GM23338 (cell line): ENCODE results near the gene CRMP1. TPM values are rescaled to one million over a fixed set of nuclear protein-coding genes. Genes with fewer than 3 reads are reported as not detected.

Experiments used
- ATAC-seq: fragments of 200-7000 bp; cut with Tn5 transposase; 3 replicates; pipeline ENCODE4 v1.9.1; 2020
- DNase-seq: peaks from one replicate; pipeline ENCODE4 v3.0.0-alpha.2; 2015; ENCODE audit warnings: low spot score
- H2AFZ ChIP-seq: fragments of 200-600 bp; sonication (generic); 2 replicates; pipeline ENCODE4 v1.8.0; 2016; ENCODE audit warnings: antibody characterized with exemption, mild to moderate bottlenecking, moderate library complexity
- H3F3A ChIP-seq: fragments of 200-600 bp; sonication (generic); replicated peaks from 2 replicates; pipeline ENCODE4 v1.8.0; 2017; ENCODE audit warnings: antibody characterized with exemption, mixed run types, low read depth
- H3K27ac ChIP-seq: fragments of 200-600 bp; sonication (generic); 2 replicates; pipeline ENCODE4 v1.6.1; 2016; ENCODE audit warnings: low read depth
- H3K27me3 ChIP-seq: fragments of 200-600 bp; sonication (generic); 2 replicates; pipeline ENCODE4 v1.8.0; 2016; ENCODE audit warnings: mild to moderate bottlenecking, mixed run types, moderate library complexity; ENCODE audit not compliant: insufficient read depth
- H3K36me3 ChIP-seq: fragments of 200-600 bp; sonication (generic); 2 replicates; pipeline ENCODE4 v1.8.0; 2016; ENCODE audit warnings: mild to moderate bottlenecking; ENCODE audit not compliant: insufficient read depth
- H3K4me1 ChIP-seq: fragments of 200-600 bp; sonication (generic); 2 replicates; pipeline ENCODE4 v1.8.0; 2016; ENCODE audit warnings: mild to moderate bottlenecking, moderate library complexity; ENCODE audit not compliant: insufficient read depth
- H3K4me2 ChIP-seq: fragments of 200-600 bp; sonication (generic); 2 replicates; pipeline ENCODE4 v1.7.1; 2017; ENCODE audit warnings: mixed run types
- H3K4me3 ChIP-seq: fragments of 200-600 bp; sonication (generic); 2 replicates; pipeline ENCODE4 v1.6.1; 2016; ENCODE audit warnings: mixed run types
- H3K79me2 ChIP-seq: fragments of 200-600 bp; sonication (generic); replicated peaks from 2 replicates; pipeline ENCODE4 v1.8.0; 2017; ENCODE audit warnings: mild to moderate bottlenecking; ENCODE audit not compliant: insufficient read depth
- H3K9me2 ChIP-seq: fragments of 200-600 bp; sonication (generic); 2 replicates; pipeline ENCODE4 v1.8.0; 2017; ENCODE audit not compliant: insufficient read depth
- H4K20me1 ChIP-seq: fragments of 200-600 bp; sonication (generic); replicated peaks from 2 replicates; pipeline ENCODE4 v1.8.0; 2017; ENCODE audit warnings: mild to moderate bottlenecking; ENCODE audit not compliant: insufficient read depth
- H3K27ac Mint-ChIP-seq: 2 replicates; pipeline ENCODE4 v1.8.0; 2020; ENCODE audit warnings: inconsistent platforms, mild to moderate bottlenecking, moderate library complexity, mixed read lengths
- H3K27me3 Mint-ChIP-seq: 3 replicates; pipeline ENCODE4 v1.8.0; 2022; ENCODE audit warnings: low read depth, mild to moderate bottlenecking, moderate library complexity, mixed read lengths, inconsistent platforms; ENCODE audit not compliant: insufficient read depth, poor library complexity
- H3K36me3 Mint-ChIP-seq: 3 replicates; pipeline ENCODE4 v1.8.0; 2021; ENCODE audit warnings: low read depth, mild to moderate bottlenecking, inconsistent platforms, moderate library complexity, mixed read lengths
- H3K4me1 Mint-ChIP-seq: 3 replicates; pipeline ENCODE4 v1.8.0; 2020; ENCODE audit warnings: mild to moderate bottlenecking, inconsistent platforms, mixed read lengths
- H3K4me3 Mint-ChIP-seq: 3 replicates; pipeline ENCODE4 v1.8.0; 2021; ENCODE audit warnings: moderate library complexity, mild to moderate bottlenecking, inconsistent platforms, mixed read lengths
- H3K9me3 Mint-ChIP-seq: 3 replicates; pipeline ENCODE4 v1.8.0; 2020; ENCODE audit warnings: moderate library complexity, mild to moderate bottlenecking, inconsistent platforms, mixed read lengths
- polyA plus RNA-seq: library from polyadenylated mRNA; unstranded; fragments of >200 nt; fragmentation: Nextera tagmentation; extraction: Ambion mirVana; gene quantifications from 2 replicates; pipeline ENCODE4 v1.2.1, GENCODE V29; 2016
- total RNA-seq: library from RNA; depleted of rRNA; stranded (reverse); fragments of >200 nt; shearing (Covaris generic); gene quantifications from 2 replicates; pipeline ENCODE4 v1.2.3, GENCODE V29; 2014
- TF ChIP-seq, protein P1 (sequence below): fragments of 250-450 bp; sonication (Bioruptor Pico); IDR thresholded peaks from 2 replicates; pipeline ENCODE4 v1.5.0; 2020; ENCODE audit warnings: mild to moderate bottlenecking, moderate library complexity
- TF ChIP-seq, protein P2 (sequence below): IDR thresholded peaks from 2 replicates; pipeline ENCODE4 v1.6.1; 2016; ENCODE audit warnings: antibody characterized with exemption
- TF ChIP-seq, protein P3 (sequence below): IDR thresholded peaks from one replicate; pipeline ENCODE4 v1.6.1; 2018; ENCODE audit warnings: antibody characterized with exemption; ENCODE audit not compliant: unreplicated experiment

CRMP1 gene
- total and polyA plus RNA-seq, 2 experiments from 2014 or later: 52.7 to 146 TPM

DNA sequence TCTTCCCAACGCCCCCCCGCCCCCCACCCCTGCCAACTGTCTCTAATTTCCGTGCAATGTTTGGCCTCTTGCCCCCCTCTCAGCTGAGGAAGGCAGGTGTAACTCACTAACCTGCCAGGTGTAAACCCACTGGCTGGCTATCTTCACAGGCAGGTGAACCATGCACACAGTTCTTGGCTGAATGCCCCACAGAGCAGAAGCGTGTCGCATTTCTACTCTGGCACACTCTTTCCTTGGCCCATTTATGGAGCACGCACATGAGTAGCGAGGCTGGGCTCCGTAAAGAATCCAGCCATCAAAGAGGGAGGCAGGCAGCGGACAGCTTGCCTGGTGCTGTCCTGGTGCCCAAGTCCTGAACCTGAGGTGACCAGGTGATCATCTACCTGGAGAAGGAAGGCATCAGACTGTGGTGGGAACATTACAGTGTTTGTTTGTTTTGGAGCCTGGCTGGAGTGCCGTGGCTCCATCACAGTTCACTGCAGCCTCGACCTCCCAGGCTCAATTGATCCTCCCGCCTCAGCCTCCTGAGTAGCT lies 39.2 kb upstream of the CRMP1 start:
- H3K4me1 ChIP-seq: peaks cover 10% of the 10 kb centered on the region; the same call in 1 of the 2 replicates
- DNase-seq: no peak
- no peaks in the 10 kb centered on the region for H3K9me2 ChIP-seq
- no peaks in the 10 kb centered on the region for H3K9me3 Mint-ChIP-seq
- no peak; the same call in 2 of the 3 replicates for ATAC-seq
- H3K27me3 Mint-ChIP-seq: peaks cover 5% of the 10 kb centered on the region
- H3F3A ChIP-seq: no peaks in the 10 kb centered on the region
- H3K27ac Mint-ChIP-seq: no peak overlapping the region
- H3K4me3 ChIP-seq: no peak overlapping the region
- H3K27ac ChIP-seq: no peak overlapping the region
- H3K36me3 Mint-ChIP-seq: no peaks in the 10 kb centered on the region
- H4K20me1 ChIP-seq: no peaks in the 10 kb centered on the region
- no peak overlapping the region for H3K4me3 Mint-ChIP-seq
- no peak overlapping the region for H2AFZ ChIP-seq
- no peaks in the 10 kb centered on the region for H3K36me3 ChIP-seq
- no peak overlapping the region for H3K4me2 ChIP-seq
- H3K79me2 ChIP-seq: no peaks in the 10 kb centered on the region
- no peaks in the 10 kb centered on the region for H3K27me3 ChIP-seq
- TF ChIP-seq, protein P1, sequence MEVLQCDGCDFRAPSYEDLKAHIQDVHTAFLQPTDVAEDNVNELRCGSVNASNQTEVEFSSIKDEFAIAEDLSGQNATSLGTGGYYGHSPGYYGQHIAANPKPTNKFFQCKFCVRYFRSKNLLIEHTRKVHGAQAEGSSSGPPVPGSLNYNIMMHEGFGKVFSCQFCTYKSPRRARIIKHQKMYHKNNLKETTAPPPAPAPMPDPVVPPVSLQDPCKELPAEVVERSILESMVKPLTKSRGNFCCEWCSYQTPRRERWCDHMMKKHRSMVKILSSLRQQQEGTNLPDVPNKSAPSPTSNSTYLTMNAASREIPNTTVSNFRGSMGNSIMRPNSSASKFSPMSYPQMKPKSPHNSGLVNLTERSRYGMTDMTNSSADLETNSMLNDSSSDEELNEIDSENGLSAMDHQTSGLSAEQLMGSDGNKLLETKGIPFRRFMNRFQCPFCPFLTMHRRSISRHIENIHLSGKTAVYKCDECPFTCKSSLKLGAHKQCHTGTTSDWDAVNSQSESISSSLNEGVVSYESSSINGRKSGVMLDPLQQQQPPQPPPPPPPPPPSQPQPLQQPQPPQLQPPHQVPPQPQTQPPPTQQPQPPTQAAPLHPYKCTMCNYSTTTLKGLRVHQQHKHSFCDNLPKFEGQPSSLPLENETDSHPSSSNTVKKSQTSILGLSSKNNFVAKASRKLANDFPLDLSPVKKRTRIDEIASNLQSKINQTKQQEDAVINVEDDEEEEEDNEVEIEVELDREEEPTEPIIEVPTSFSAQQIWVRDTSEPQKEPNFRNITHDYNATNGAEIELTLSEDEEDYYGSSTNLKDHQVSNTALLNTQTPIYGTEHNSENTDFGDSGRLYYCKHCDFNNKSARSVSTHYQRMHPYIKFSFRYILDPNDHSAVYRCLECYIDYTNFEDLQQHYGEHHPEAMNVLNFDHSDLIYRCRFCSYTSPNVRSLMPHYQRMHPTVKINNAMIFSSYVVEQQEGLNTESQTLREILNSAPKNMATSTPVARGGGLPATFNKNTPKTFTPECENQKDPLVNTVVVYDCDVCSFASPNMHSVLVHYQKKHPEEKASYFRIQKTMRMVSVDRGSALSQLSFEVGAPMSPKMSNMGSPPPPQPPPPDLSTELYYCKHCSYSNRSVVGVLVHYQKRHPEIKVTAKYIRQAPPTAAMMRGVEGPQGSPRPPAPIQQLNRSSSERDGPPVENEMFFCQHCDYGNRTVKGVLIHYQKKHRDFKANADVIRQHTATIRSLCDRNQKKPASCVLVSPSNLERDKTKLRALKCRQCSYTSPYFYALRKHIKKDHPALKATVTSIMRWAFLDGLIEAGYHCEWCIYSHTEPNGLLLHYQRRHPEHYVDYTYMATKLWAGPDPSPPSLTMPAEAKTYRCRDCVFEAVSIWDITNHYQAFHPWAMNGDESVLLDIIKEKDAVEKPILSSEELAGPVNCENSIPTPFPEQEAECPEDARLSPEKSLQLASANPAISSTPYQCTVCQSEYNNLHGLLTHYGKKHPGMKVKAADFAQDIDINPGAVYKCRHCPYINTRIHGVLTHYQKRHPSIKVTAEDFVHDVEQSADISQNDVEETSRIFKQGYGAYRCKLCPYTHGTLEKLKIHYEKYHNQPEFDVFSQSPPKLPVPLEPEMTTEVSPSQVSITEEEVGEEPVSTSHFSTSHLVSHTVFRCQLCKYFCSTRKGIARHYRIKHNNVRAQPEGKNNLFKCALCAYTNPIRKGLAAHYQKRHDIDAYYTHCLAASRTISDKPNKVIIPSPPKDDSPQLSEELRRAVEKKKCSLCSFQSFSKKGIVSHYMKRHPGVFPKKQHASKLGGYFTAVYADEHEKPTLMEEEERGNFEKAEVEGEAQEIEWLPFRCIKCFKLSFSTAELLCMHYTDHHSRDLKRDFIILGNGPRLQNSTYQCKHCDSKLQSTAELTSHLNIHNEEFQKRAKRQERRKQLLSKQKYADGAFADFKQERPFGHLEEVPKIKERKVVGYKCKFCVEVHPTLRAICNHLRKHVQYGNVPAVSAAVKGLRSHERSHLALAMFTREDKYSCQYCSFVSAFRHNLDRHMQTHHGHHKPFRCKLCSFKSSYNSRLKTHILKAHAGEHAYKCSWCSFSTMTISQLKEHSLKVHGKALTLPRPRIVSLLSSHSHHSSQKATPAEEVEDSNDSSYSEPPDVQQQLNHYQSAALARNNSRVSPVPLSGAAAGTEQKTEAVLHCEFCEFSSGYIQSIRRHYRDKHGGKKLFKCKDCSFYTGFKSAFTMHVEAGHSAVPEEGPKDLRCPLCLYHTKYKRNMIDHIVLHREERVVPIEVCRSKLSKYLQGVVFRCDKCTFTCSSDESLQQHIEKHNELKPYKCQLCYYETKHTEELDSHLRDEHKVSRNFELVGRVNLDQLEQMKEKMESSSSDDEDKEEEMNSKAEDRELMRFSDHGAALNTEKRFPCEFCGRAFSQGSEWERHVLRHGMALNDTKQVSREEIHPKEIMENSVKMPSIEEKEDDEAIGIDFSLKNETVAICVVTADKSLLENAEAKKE: no peak
- TF ChIP-seq, protein P2, sequence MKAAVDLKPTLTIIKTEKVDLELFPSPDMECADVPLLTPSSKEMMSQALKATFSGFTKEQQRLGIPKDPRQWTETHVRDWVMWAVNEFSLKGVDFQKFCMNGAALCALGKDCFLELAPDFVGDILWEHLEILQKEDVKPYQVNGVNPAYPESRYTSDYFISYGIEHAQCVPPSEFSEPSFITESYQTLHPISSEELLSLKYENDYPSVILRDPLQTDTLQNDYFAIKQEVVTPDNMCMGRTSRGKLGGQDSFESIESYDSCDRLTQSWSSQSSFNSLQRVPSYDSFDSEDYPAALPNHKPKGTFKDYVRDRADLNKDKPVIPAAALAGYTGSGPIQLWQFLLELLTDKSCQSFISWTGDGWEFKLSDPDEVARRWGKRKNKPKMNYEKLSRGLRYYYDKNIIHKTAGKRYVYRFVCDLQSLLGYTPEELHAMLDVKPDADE: no peak
- TF ChIP-seq, protein P3, sequence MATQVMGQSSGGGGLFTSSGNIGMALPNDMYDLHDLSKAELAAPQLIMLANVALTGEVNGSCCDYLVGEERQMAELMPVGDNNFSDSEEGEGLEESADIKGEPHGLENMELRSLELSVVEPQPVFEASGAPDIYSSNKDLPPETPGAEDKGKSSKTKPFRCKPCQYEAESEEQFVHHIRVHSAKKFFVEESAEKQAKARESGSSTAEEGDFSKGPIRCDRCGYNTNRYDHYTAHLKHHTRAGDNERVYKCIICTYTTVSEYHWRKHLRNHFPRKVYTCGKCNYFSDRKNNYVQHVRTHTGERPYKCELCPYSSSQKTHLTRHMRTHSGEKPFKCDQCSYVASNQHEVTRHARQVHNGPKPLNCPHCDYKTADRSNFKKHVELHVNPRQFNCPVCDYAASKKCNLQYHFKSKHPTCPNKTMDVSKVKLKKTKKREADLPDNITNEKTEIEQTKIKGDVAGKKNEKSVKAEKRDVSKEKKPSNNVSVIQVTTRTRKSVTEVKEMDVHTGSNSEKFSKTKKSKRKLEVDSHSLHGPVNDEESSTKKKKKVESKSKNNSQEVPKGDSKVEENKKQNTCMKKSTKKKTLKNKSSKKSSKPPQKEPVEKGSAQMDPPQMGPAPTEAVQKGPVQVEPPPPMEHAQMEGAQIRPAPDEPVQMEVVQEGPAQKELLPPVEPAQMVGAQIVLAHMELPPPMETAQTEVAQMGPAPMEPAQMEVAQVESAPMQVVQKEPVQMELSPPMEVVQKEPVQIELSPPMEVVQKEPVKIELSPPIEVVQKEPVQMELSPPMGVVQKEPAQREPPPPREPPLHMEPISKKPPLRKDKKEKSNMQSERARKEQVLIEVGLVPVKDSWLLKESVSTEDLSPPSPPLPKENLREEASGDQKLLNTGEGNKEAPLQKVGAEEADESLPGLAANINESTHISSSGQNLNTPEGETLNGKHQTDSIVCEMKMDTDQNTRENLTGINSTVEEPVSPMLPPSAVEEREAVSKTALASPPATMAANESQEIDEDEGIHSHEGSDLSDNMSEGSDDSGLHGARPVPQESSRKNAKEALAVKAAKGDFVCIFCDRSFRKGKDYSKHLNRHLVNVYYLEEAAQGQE: peak; percentile 56
- peaks cover 24% of the 10 kb centered on the region for H3K4me1 Mint-ChIP-seq
